Endothelial cell of umbilical vein (primary cell): ENCODE measurements around the gene FICD. TPM values are rescaled to one million over a fixed set of nuclear protein-coding genes. Genes with fewer than 3 reads are reported as not detected.
A peak's percentile ranks its signal among the peaks of the same experiment; 100 is the strongest.

ENCODE experiments used
- BruUV-seq: library from RNA; stranded (reverse); fragments of 400-500 nt; replicated peaks from 2 replicates; lab custom pipeline; 2021; lab: Mats Ljungman, UMichigan
- CTCF ChIA-PET: fragments of 300-600, 350-600 bp; sonication (Branson Sonifier 250); formaldehyde crosslinking; loops from one replicate; lab custom pipeline; 2021; ENCODE audit warnings: antibody characterized with exemption, inconsistent platforms; lab: Charles Lee
- POLR2A ChIA-PET: fragments of 300-600, 350-600 bp; sonication (Branson Sonifier 250); formaldehyde crosslinking; loops from one replicate; lab custom pipeline; 2021; ENCODE audit warnings: antibody characterized with exemption, inconsistent platforms; lab: Charles Lee
- DNase-seq: peaks from one replicate; pipeline ENCODE4 v3.0.0-alpha.2; 2011; ENCODE audit warnings: low read depth, low spot score
- FAIRE-seq: peaks from 2 replicates; lab custom pipeline; 2011; peaks lifted over from hg19 to GRCh38; lab: Jason Lieb, UNC
- H2AFZ ChIP-seq: 2 replicates; pipeline ENCODE4 v1.6.0; 2012; ENCODE audit warnings: low read depth, low read length, control low read depth, inconsistent platforms
- H3K27ac ChIP-seq: 2 replicates; pipeline ENCODE4 v1.5.1; 2011; ENCODE audit warnings: low read depth, mild to moderate bottlenecking, control low read depth, low read length, moderate library complexity; ENCODE audit not compliant: insufficient read depth
- H3K27me3 ChIP-seq, 2 experiments: 2 replicates each; pipeline versions ENCODE4 v1.6.0 to v1.6.1; 2011; ENCODE audit warnings: low read length in 2 of 2, mixed read lengths in 1 of 2; ENCODE audit not compliant: control insufficient read depth in 2 of 2, insufficient read depth in 2 of 2
- H3K36me3 ChIP-seq, 2 experiments: 2 replicates in 1 of 2; 3 replicates in 1 of 2; pipeline ENCODE4 v1.5.1; 2011; ENCODE audit warnings: low read length in 2 of 2, mild to moderate bottlenecking in 1 of 2, moderate library complexity in 1 of 2; ENCODE audit not compliant: control insufficient read depth in 2 of 2, insufficient read depth in 2 of 2; ENCODE audit errors: extremely low read depth in 1 of 2
- H3K4me1 ChIP-seq: 3 replicates; pipeline ENCODE4 v1.5.1; 2011; ENCODE audit warnings: mild to moderate bottlenecking, low read length; ENCODE audit not compliant: control insufficient read depth, insufficient read depth; ENCODE audit errors: extremely low read depth
- H3K4me2 ChIP-seq: 2 replicates; pipeline ENCODE4 v1.6.1; 2011; ENCODE audit warnings: low read length, control low read depth, mixed read lengths; ENCODE audit not compliant: insufficient read depth
- H3K4me3 ChIP-seq, 3 experiments: fragments of 200-600 bp in 1 of 3; sonication (generic), shearing (Covaris generic) in 1 of 3; replicated peaks in 1 of 3; 2 replicates each; pipeline ENCODE4 v1.5.1; 2011 to 2016; ENCODE audit warnings: control low read depth in 3 of 3, low read length in 3 of 3, mild to moderate bottlenecking in 2 of 3, inconsistent platforms in 1 of 3, low read depth in 1 of 3, moderate library complexity in 1 of 3; ENCODE audit not compliant: insufficient read depth in 1 of 3
- H3K79me2 ChIP-seq: 2 replicates; pipeline ENCODE4 v1.6.0; 2012; ENCODE audit warnings: low read length, inconsistent platforms; ENCODE audit not compliant: control insufficient read depth, insufficient read depth
- H3K9ac ChIP-seq: replicated peaks from 2 replicates; pipeline ENCODE3; 2011; ENCODE audit warnings: low read length, control low read depth; ENCODE audit not compliant: insufficient read depth; ENCODE audit errors: extremely low read depth
- H3K9me1 ChIP-seq: replicated peaks from 3 replicates; pipeline ENCODE4 v1.6.0; 2011; ENCODE audit warnings: mild to moderate bottlenecking, low read length; ENCODE audit not compliant: control insufficient read depth, insufficient read depth; ENCODE audit errors: extremely low read depth
- H3K9me3 ChIP-seq: replicated peaks from 2 replicates; pipeline ENCODE4 v1.5.1; 2012; ENCODE audit warnings: low read length, inconsistent platforms; ENCODE audit not compliant: control insufficient read depth, insufficient read depth
- H4K20me1 ChIP-seq: replicated peaks from 2 replicates; pipeline ENCODE3; 2011; ENCODE audit warnings: mild to moderate bottlenecking, low read length; ENCODE audit not compliant: control insufficient read depth, insufficient read depth; ENCODE audit errors: extremely low read depth
- CTCF ChIP-seq, 2 donors: IDR thresholded peaks; 1 replicate in 1 of 2; 2 replicates in 1 of 2; pipeline ENCODE4 v1.5.1; 2011; ENCODE audit warnings: low read length in 2 of 2, mild to moderate bottlenecking in 2 of 2, moderate library complexity in 2 of 2, control low read depth in 1 of 2, inconsistent platforms in 1 of 2, low read depth in 1 of 2; ENCODE audit not compliant: insufficient read depth in 1 of 2; ENCODE audit errors: extremely low read depth in 1 of 2
- EZH2 ChIP-seq: IDR thresholded peaks from 2 replicates; pipeline ENCODE4 v1.6.1; 2012; ENCODE audit warnings: borderline replicate concordance, low read depth, mild to moderate bottlenecking, moderate library complexity, low read length, inconsistent platforms; ENCODE audit not compliant: severe bottlenecking
- FOS ChIP-seq: IDR thresholded peaks from 2 replicates; pipeline ENCODE4 v1.6.1; 2011; ENCODE audit warnings: mild to moderate bottlenecking, low read length, moderate library complexity, borderline replicate concordance; ENCODE audit not compliant: insufficient read depth
- GATA2 ChIP-seq: IDR thresholded peaks from 2 replicates; pipeline ENCODE4 v1.7.0; 2011; ENCODE audit warnings: low read depth, mild to moderate bottlenecking, moderate library complexity, mixed read lengths, low read length; ENCODE audit not compliant: insufficient read length, insufficient read depth
- JUN ChIP-seq: IDR thresholded peaks from 2 replicates; pipeline ENCODE4 v1.6.1; 2011; ENCODE audit warnings: borderline replicate concordance, low read depth; ENCODE audit not compliant: insufficient read length, insufficient read depth
- MYC ChIP-seq: IDR thresholded peaks from one replicate; pipeline ENCODE4 v1.6.1; 2011; ENCODE audit warnings: mild to moderate bottlenecking, low read depth, low read length
- POLR2A ChIP-seq: IDR thresholded peaks from 2 replicates; pipeline ENCODE4 v1.6.1; 2012; ENCODE audit warnings: low read depth, mild to moderate bottlenecking, control low read depth, low read length
- POLR2AphosphoS5 ChIP-seq: IDR thresholded peaks from 2 replicates; pipeline ENCODE4 v1.6.1; 2012; ENCODE audit warnings: low read depth, mild to moderate bottlenecking, control low read depth, low read length, moderate library complexity; ENCODE audit not compliant: insufficient read depth
- dilution Hi-C: fragments of 300-500 bp; cut with MboI; formaldehyde crosslinking; loops from one replicate; pipeline ENCODE4 v1.15.0; 2019; ENCODE audit warnings: low sequenced_read_pairs; ENCODE audit not compliant: extremely low pct_ligation_motif_present
- intact Hi-C: fragments of 100-400 bp; cut with micrococcal nuclease; formaldehyde crosslinking; loops from one replicate; pipeline ENCODE4 v1.10.0; 2022
- polyA plus RNA-seq, 4 experiments: library from polyadenylated mRNA; depleted of rRNA in 3 of 4; stranded (reverse) in 3 of 4; unstranded in 1 of 4; fragments of >200 nt; gene quantifications; 2 replicates each; pipeline versions ENCODE4 v1.2.1 to v1.2.3, GENCODE V29; 2011 to 2012; ENCODE audit warnings: missing spikeins in 1 of 4
- total RNA-seq: library from RNA; stranded (reverse); gene quantifications from 2 replicates; pipeline ENCODE4 v1.2.3, GENCODE V29; 2021
- TF ChIP-seq, protein P1 (sequence below): IDR thresholded peaks from 2 replicates; pipeline ENCODE4 v1.6.1; 2011; ENCODE audit not compliant: insufficient read depth, insufficient read length

Gene FICD
- total and polyA plus RNA-seq, 2 donors (not counting 3 experiments of a cell fraction or from before 2014, with no cell fraction given): 3.9 to 6.1 TPM

- H3K79me2 ChIP-seq: peaks cover 41% of the 10 kb centered on the region
- H4K20me1 ChIP-seq: no peaks in the 10 kb centered on the region
- CTCF ChIA-PET: interaction anchor here (1.0 to 2.2 kb wide), 11 partner anchors 49 to 532 kb away, joined by 3 to 23 read pairs (median 4); no protein-coding TSS in a partner anchor
- H3K9me3 ChIP-seq: no peaks in the 10 kb centered on the region
- peak overlapping the region; percentile 60 for H2AFZ ChIP-seq
- dilution Hi-C loops (no loop called here), intact Hi-C loops (loop anchor here (1.0 to 5.0 kb wide), 6 partner anchors 47 to 550 kb away; partner anchors contain the start of genes CORO1C, FICD and USP30)
- peaks cover 3 to 8% of the 10 kb centered on the region in 2 experiments for H3K36me3 ChIP-seq
- H3K27me3 ChIP-seq: no peaks in the 10 kb centered on the region
- peak overlapping the region; percentile 74 for H3K9ac ChIP-seq
- no TSS peak for BruUV-seq
- H3K4me2 ChIP-seq: peak overlapping the region; percentile 97
- H3K4me3 ChIP-seq: peak overlapping the region; percentile 45 to 95 (median 86)
- FAIRE-seq (no peak), DNase-seq (no peak)
- H3K9me1 ChIP-seq: no peaks in the 10 kb centered on the region
- TF ChIP-seq GATA2: no peak
- no peak for TF ChIP-seq POLR2A
- no peak for TF ChIP-seq MYC
- TF ChIP-seq JUN: no peak
- TF ChIP-seq EZH2: no peak
- no peak for TF ChIP-seq FOS
- TF ChIP-seq, protein P1, sequence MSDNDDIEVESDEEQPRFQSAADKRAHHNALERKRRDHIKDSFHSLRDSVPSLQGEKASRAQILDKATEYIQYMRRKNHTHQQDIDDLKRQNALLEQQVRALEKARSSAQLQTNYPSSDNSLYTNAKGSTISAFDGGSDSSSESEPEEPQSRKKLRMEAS: no peak
- TF ChIP-seq CTCF (IDR thresholded peaks at IDR 0.05; ENCODE audit: extremely low read depth in 1 of 2, insufficient read depth in 1 of 2, low read depth in 1 of 2, low read length in 2 of 2): no peak
- TF ChIP-seq POLR2AphosphoS5: no peak
- peak overlapping the region; percentile 83 for H3K27ac ChIP-seq
- POLR2A ChIA-PET: interaction anchor here (0.6 to 1.2 kb wide), 5 partner anchors 128 to 535 kb away, joined by 3 to 4 read pairs (median 3); partner anchors contain the start of gene UNG
- peaks cover 34% of the 10 kb centered on the region for H3K4me1 ChIP-seq
Observed at GRCh38 chr12:108561852-108562347, 46.8 kb downstream of the FICD start.
